HG03520 (cell line): ENCODE results near the gene VSTM2B.

Experiments used
- ATAC-seq: cut with Tn5 transposase; IDR thresholded peaks from one replicate; pipeline ENCODE4 v1.9.1; 2021; ENCODE audit warnings: mild to moderate bottlenecking, moderate library complexity; ENCODE audit not compliant: unreplicated experiment

The VSTM2B gene

GRCh38 chr19:29529646-29530539 is 4.1 kb downstream of the VSTM2B start:
- ATAC-seq = no peak

- no peak for ATAC-seq
Measured at GRCh38 chr19:29530540-29531457, 5.0 kb downstream of the VSTM2B start.

- no peak for ATAC-seq
Measured at GRCh38 chr19:29531458-29532025, 5.7 kb downstream of the VSTM2B start.

GRCh38 chr19:29532097-29532496 is 6.3 kb downstream of the VSTM2B start:
- no peak for ATAC-seq

- no peak for ATAC-seq
Measured at GRCh38 chr19:29532956-29533355, 7.2 kb downstream of the VSTM2B start.

- no peak for ATAC-seq
Measured at GRCh38 chr19:29533578-29534544, 8.1 kb downstream of the VSTM2B start.

GRCh38 chr19:29535214-29535831 is 9.5 kb downstream of the VSTM2B start:
- no peak for ATAC-seq

GRCh38 chr19:29535984-29536508 is 10.3 kb downstream of the VSTM2B start:
- ATAC-seq = no peak

- ATAC-seq = no peak
Measured at GRCh38 chr19:29537181-29537580, 11.4 kb downstream of the VSTM2B start.

GRCh38 chr19:29537601-29538000 is 11.8 kb downstream of the VSTM2B start:
- no peak for ATAC-seq

GRCh38 chr19:29538146-29538545 is 12.4 kb downstream of the VSTM2B start:
- no peak for ATAC-seq

- ATAC-seq = no peak
Measured at GRCh38 chr19:29538651-29539050, 12.9 kb downstream of the VSTM2B start.

- no peak for ATAC-seq
Measured at GRCh38 chr19:29539131-29539530, 13.3 kb downstream of the VSTM2B start.

- no peak for ATAC-seq
Measured at GRCh38 chr19:29539670-29540069, 13.9 kb downstream of the VSTM2B start.

GRCh38 chr19:29540114-29540513 is 14.3 kb downstream of the VSTM2B start:
- ATAC-seq = no peak

- no peak for ATAC-seq
Measured at GRCh38 chr19:29541473-29542253, 15.9 kb downstream of the VSTM2B start.

GRCh38 chr19:29542327-29542726 is 16.5 kb downstream of the VSTM2B start:
- no peak for ATAC-seq

- no peak for ATAC-seq
Measured at GRCh38 chr19:29542776-29543175, 17.0 kb downstream of the VSTM2B start.

GRCh38 chr19:29543381-29543780 is 17.6 kb downstream of the VSTM2B start:
- ATAC-seq = no peak
